ENCODE results near the gene NACC2.

The NACC2 gene

DNA sequence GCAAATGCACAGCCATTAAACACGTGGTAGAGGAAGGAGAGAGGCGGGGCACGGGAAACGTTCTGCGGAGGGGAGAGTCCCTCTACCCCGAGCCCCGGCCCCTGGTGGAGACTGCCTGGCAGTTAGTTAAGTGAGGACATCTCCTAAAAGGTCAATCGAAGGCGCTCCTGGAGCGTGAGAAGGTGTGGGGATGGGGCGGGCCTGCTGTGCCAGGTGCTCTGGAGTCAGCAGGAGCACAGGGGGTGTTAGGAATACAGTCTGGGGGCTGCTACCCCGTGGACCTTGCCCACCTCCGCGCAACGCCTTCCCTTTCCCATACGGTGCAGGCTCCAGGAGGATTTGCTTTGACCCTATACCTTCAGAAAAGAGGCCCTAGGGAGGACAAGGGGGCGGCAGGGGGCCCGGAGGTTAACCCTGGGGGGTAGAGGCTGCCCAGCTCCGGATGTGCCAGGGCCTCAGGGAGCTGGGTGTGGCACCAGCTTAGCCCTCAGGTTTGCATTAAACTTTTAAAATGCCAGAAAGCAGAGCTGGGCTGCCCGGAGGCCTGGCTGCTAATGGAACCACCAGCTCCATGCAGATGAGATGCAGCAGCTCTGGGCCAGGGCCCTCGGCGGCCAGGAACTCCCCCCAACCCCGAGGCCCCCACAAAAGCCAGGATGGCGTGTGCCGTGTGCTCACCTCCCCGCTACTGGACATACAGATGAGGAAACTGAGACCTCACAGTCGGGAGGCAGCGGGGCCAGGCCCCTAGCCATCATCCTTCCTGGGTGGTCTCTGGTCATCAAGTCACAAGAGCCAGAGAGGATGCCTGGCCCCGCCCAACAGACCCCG, 39.2 kb downstream of the NACC2 start:
- DNase-seq: no peak

DNA sequence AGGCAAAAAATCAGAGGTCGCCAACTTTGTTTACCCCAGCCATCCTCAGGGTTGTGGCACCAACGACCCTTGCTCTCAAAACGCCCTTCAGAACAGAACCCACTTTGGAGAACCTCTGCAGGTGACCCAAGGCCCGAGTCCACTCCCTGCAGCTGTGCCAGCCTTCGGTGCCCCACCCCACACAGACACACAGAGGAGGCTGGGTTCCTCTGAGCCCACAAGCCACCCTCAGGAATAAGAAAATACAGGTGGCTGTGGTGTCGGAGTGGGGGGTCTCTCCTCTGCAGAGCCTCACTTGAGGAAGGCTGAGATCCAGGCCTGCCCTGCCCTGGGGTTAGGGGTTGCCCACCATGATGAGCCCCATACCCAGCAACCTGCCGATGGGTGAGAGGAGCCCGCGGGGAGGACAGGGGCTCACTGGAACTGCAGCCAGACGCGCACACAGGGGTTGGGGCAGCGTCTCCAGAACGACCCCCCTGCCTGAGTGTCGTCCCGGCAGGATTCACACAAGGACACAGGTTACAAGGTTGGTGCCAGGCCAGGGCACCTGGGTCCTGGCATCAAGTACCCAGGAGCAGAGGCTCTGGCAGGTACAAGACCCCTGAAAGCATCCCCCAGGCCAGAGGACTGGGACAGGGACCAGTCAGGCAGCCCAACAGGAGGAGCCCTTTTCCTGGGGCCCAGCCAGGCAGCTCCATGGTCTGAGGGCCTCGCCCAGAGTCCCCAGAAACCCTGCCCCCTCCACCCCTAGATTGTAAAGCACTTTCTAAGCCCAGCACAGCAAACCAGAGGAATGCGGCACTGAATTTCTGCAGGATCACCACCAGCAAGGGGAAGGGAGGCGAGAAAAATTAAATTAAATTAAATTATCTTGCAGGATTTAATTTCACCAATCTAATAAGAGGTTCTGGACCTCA, 40.0 kb downstream of the NACC2 start:
- DNase-seq: no peak

DNA sequence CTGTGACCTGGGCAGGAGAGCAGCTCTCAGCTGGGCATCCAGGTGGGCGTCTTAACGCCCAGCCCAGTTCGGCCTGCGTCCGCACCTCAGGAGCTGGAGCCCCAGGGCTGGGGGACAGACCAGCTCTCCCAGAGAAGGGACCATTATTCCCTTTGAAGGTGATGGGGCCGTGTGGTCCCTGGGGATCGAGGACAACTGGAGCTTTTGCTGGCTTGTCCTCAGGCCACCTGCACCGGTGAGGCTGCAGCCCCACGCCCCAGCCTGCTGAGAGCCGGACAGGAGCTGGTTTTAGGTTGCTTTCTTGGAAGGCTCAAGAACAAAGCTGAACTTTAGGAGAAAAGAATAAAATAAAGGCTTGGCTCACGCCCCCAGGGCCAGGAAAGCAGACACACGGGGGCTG, 40.9 kb downstream of the NACC2 start:
- DNase-seq: no peak

DNA sequence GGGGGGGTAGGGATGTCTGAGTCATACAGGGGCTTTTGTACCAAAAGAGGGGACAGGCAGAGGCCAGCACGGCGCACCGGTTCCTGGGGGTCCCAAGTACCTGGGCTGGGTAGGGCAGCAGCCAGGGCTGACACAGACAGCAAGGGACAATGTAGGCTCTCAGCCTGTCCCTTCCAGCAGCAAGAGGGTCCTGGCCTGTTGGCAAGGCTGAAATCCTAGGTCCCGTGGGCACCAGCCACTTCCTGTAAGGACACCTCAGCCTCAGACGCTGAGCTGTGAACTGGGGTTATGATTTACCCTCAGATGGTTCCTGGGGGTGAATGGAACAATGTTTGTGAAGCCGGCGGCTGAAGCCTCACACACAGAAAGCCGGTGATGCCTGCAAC, 41.3 kb downstream of the NACC2 start:
- DNase-seq: no peak

DNA sequence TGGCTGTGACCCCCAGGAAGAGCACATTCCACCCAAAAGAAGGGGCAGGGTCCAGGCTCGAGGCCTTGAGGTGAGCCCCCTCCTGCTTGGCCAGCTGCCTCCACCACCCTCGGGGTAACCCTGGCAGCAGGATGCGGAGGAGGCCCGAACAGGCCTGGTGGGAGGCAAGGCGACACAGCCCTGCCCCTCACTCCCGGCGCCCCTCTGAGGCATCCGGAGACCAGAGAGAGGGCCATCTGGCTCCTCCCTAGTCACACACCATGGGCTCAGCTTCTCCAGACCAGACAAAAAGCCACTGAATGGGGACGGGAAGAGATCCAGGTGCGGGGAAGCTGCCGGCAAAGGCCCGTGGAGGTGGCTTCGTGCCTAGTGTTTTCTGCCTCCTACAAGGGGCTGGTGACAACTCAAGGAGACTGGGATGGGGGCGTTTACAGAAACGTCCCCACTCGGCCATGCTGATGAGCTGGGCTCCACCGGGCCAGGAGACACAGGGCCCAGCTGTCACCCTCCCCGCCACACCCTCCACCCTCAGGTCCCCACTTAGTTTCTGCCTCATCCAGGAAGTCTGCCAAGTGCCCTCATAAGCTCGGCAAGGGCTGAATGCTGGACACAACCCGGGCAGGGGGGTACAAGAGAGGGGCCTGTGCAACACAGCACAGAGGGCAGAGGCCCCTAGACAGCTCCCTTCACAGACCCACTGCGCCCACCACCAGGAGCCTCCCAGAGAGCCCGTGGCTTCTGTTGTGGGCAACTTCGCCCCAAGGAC, 41.9 kb downstream of the NACC2 start:
- no peak for DNase-seq

DNA sequence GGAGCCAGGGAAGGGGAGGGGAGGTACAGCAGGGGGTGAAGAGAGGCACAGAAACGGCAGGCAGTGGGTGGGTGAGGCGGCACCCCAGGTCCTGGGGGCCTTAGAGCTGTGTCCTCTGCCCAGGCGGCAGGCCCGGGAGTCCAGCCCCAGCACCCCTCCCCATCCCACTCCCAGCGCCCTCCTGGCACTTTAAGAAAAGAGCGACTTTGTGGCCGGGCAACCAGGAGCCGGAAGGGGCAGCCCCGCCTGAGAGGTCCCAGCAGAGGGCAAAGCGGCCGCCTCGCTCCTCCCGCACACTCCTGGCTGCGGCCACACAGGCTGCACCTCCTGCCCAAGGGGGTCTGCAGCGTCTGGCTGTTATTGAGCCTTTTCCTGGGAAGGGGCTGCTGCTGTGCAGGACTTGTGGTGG, 42.6 kb downstream of the NACC2 start:
- DNase-seq: no peak

DNA sequence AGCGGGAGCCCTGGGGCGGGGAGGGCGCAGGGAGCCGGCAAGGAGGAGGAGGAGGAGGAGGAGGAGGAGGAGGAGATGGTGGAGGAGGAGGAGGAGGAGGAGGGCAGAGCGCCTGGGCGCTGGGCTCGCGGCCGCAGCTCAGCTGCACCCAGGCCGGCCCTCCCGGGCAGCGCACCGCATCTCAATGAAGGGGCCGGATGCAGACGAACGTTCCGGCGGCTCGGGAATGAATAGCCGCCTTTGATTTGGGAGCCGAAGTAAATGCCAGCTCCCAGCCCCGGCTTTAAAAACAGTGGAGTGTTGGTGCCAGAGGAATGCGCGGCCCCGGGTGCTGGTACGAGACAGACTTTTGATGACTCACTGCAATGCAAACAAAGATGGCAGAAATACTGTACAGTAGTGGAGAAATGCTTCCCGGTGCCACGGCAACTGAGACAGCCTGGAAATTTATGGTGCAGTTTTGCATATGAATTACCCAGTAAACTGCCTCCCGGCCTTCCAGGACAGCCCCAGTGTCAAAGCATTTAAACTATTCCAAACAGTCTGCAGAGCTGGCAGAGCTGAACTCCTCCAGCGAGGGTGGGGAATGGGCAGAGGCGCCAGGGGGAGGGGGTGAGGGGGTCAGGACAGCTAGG, 43.1 kb downstream of the NACC2 start:
- peak; percentile 85 to 87 for DNase-seq

DNA sequence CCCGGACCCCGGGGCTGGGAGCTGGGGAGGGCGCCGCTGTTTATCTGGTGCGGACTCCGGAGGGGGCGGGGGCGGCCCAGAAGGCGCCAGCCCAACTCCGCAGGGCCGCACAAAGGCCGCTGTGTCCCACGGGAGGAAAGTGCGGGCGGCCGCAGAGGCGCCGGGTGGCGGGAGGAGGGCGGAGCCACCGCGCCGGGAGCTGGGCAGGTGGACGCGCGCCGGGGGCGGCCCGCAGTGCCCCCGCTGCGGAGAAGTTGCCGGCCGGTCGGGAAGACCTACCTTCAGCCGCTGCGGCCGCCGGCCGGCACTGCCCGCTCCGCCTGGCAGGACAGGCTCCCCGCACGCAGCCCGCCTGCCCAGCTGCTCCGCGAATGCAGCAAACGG, 43.6 kb downstream of the NACC2 start:
- DNase-seq: no peak

DNA sequence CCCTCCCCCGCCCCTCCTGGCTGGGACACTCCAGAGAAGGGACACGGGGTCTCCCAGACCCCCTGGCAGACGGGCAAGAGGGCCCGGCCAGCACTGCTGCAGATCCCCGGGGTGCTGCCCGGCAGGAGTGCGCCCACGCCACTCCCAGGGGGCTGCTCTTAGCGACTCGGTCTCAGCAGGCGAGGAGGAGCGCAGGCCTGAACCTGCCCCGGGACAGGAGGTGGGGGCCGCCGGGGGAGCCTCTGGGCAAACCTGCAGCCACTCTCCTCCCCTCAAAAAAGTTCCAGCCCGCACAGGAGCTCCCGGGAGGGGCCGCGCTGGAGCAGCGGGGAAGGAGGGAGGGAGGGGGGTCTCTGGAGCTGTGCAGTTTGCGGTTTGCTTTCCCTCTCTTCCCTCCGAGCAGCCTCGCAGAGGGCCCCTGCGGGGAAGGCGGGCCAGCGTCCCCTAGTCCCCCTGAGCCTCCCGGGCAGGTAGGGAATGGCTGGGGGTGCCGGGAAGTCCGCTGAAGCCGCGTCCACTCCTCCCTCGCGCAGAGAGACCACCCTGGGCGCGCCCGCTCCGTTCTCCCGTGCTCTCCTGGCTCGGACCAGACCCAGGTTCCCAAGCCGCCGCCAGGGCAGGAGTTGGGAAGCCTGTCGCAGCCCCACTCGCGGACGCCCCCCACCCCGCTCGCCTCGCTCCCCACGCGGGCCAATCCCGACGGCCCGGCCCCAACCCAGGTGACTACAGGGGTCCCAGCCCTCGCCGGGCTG, 44.2 kb downstream of the NACC2 start:
- DNase-seq: no peak

DNA sequence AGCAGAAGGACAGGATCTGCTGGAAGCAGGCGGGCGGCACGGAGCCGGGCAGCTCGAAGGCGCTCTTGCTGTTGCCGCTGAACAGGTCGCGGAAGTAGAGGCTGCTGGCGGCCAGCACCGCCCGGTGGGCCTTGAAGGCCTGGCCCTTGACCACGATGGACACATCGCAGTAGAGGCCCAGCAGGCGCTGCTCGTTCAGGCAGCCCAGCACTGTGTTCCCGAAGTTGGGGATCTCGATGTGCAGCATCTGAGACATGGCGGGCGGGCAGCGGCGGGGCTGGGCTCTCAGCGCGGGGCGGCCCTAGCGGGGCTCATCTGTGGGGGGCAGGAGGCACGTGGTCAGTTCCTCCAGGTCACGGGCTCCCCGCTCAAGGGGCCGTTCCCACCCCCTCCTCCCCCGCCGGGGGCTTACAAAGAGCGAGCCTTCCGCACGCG, 44.8 kb downstream of the NACC2 start:
- no peak for DNase-seq

DNA sequence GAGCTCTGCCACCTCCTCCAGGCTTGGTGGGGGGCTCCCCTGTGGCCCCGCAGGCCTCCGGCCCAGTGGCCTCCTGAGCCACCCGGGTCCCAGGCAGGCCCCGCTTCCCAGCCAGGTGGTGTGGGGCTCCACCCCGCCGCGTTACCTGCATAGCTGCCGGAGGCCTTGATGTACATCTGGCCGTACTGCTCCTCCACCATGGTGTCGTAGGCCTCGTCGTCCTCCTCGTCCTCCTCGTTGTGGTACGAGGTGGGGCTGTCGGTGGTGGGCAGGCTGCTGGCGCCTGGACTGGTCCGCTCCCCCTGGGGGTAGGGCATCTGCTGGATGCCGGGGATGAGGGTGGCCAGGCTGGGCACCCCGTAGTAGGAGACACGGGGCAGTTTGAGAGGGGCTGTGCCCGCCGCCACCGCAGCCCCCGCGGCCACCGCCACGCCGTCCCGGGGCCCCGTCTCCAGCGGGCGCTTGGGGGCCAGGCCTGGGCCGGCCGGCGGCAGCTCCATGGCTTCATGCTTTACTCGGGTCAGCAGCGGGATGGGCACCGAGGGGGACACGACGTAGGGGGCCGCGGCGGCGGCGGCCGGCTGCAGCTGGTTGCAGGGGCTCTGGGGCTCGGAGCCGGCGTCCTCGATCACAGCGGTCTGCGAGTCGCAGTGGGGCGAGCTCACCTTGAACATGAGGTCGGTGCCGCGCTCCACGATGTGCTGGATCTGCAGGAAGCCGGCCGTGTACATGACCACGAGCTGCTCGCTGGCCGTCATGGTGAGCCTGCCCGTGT, 45.4 kb downstream of the NACC2 start:
- DNase-seq: no peak

DNA sequence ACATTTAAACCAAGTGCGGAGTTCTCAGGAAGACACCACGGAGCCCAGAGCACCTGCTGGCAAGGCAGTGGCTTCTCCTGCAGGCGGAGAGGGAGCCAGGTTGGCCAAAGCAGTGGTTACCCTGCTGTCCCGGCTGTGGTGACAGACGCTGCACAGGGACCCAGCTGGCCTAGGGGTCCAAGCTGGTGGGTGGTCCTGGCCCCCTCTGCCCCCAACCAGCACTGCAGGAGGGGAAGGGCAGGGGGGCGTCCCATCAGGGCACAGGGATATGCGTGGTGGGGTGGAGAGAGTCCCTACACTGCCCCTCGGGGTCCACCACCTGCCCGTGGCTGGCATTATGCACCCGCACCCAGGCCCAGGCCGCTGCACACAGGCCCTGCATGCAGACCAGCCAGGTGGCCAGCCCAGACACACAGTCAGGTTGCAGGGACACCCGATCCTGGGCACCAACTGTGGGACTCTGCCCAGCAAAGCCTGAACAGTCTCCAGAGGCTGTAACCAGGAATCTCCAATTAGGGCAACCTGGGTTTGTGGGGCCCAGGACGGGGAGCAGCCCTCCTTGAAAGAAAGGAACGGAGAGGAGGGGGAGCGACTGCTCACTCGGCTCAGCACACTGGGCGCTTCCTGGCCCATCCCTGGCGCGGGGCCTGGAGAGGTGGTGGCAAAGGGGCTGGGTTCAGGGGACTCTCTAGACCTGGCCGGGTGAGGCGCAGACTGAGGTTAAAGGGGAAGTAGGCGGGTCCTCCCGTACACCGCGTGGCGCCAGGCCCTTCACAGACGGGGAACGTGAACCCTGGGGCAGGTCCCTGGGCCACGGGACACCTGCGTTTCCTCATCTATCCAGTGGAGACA, 46.3 kb downstream of the NACC2 start:
- DNase-seq: no peak

DNA sequence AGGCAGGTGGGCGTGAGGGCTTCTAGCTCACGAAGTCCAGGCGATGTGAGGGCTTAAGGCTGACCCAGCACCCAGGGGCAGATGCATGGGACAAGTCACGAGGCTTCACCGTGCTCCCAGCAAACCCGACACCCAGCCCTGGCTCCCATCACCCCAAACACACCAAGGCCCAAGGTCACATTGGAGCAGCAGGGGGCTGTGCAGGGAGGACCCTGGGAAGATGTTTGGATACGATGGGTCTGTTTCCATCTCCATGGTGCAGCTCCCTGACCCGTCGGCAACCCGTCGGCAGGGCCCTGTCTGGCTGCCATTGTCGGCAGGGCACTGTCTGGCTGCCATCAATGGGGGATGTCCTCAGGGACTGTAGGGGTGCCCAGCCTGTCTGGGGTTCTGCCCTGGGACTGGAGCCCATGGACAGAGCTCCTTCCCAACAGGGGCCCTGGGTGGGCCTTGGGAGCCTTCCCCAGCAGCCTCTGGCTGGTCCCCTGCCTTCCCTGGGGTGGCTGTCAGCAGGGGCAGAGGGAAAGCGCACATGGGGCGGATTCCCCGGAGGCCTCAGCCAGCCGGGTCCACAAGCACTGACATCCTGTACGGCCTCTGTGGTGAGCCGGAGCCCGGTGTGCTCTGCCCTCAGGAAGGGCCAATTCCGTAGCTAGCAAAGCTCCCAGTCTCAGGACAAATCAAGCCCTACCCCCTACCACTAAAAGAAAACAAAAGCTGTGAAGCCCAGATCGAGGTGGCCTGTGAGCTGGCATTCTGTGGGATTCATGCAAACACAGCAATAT, 47.1 kb downstream of the NACC2 start:
- DNase-seq: no peak

DNA sequence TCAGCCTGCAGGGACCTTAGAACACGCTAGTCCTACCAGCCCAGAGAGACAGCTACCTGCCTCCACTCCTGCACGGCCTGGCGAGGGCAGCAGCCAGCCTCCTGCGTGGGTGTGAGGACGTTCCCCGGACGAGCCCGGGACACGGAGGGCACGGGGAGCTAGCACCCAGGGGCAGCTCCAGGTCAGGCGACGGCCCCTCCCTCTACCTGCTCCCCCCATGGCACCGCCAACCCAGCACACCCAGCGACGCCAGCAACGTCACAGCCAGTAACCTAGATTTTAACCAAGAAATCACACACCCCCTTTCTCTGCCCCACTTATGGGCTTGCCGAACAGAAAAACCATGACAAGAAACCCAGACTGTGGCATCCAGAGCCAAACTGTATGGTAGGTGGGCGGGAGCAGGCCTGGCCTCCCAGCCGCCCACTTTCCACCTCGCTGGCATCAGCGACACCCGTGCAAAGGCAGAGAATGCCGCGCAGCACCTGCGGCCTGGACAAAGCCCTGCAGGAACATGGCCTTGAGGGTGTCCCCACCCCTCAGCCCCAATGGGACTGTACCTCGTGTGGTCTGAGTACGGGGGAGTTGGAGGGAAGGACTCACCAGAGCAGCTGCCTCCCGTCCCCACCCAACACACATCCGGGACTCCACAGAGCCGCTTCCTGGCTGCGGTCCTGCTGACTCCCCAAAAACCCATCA, 47.9 kb downstream of the NACC2 start:
- no peak for DNase-seq

DNA sequence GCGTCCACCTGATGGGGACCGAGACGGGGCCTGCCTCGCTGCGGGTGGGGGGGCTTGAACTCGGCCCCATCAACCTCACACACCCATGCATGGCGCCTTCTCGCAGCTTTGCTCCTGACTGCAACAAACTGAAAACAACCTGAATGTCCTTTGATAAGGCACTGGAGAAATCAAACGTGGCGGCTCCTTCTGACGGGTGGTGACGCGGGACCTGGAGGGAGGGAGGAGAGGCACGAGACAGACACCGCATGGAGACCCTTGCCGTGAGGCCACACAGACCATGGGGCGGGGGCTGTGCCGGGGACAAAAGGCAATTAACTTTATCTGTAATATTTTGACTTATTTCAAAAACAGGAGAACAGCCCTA, 48.6 kb downstream of the NACC2 start:
- no peak for DNase-seq

DNA sequence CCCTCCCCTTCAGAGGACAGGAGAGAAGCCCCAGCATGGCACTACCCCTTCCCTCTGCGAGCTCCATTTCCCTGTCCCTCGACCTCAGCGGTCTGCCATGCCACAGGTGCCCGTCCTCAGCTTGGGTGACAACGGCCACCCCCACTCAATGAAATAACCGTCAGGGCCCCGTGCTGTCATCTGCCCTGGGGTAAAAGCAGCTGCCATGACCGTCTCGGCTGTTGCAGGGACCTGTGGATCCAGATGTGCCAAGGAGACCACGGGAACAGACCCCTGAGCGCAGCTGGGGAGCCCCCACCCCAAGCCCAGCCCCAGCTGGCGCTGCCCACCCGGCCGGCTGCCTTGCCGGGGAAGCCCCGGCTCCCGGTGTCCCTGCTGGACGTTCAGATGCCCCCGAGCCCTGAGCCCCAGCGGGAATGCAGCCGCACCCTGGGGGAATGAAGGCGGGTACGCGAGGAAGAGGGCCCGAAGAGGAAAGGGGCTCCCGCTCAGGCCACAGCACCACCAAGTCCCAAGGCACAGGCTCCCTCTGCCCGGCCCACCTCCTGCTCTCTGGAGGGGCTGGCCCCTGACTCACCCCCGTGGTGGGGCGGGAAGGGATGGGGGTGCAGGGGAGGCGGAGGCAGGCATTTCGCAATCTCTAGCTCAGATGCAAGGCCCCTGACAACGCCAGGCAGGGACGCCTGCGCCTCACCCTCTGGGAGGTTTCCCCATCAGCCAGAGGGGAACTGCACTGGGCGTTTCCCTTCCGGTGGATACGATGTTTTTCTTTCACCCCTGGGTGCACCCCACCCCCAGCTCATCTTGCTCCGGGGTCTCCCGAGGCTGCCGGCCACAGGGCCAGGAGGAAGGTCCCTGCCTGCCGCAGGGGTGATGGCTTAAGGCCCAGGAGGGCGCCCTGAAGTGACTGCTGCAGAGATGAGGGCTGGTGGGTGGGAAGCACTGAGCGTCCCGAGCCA, 49.2 kb downstream of the NACC2 start:
- DNase-seq: peak; percentile 68 to 79

DNA sequence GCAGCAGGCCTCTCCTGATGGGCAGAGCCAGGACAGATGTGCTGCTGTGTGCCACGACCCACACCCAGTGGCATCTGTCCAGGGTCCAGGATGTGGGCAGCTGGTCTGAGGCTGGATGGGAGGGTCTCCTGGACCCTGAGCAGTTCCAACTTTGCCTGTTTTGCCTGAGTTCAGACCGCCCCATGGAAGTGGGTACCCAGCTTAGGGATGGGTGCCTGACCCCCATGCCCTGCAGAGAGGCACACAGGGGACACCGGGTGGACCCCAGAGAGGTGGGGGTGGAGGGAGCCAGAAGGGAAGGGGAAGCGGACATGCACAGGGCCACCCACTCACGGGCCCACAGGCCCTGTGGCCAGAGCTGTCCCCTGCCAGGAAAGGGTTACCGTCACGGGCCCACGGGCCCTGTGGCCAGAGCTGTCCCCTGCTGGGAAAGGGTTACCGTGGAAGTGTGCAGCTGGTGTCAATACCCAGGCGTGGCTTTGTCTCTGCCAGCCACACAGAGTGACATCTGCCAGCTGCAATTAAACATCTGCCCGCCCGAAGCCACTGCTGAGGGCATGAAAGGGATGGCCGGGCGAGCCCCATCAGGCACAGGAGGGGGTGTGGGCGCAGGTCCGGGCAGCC, 50.0 kb downstream of the NACC2 start:
- no peak for DNase-seq

All from inflammatory macrophage treated with lipopolysaccharide for 1 hour (primary cell).